ENCODE results near the gene SPRR5.

The SPRR5 gene

GRCh38 chr1:152997901-152998300 is 50.9 kb downstream of the SPRR5 start:
- TF ChIP-seq CTCF (conservative IDR thresholded peaks at IDR 0.05; ENCODE audit: low read length) = no peak
- DNase-seq (ENCODE audit: low read depth) = no peak
- no peak overlapping the region for H3K4me3 ChIP-seq (ENCODE audit: low read length)

DNA sequence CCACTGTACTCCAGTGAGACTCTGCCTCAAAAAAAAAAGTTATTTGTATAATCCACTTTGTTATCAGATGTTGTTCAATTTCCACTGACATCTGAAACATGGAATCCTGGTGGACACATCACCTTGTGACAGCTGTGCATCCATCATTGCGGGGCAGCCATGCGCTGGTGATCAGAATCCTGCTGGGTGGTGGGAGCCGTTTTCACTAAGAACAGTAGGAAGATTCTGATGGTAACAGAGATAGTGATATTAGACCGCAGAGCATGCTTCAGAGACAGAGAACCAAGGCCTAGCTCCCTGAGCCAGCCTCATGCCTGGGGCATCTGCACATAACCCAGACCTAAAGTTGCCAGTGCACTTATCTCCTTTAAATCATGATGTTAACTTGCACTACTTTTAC is 51.5 kb downstream of the SPRR5 start:
- no peak for DNase-seq (ENCODE audit: low read depth)
- no peak for TF ChIP-seq CTCF (conservative IDR thresholded peaks at IDR 0.05; ENCODE audit: low read length)
- no peak overlapping the region for H3K4me3 ChIP-seq (ENCODE audit: low read length)
